Stimulated activated CD4-positive, alpha-beta T cell treated with anti-CD3 and anti-CD28 coated beads, Interleukin-1b, Interleukin-23, amount 100 ng/mL, for 48 hours (primary cell): ENCODE results near the gene CD8B.

Experiments used
- DNase-seq: peaks from one replicate; pipeline ENCODE4 v3.0.0-alpha.2; 2020

Gene CD8B

DNA sequence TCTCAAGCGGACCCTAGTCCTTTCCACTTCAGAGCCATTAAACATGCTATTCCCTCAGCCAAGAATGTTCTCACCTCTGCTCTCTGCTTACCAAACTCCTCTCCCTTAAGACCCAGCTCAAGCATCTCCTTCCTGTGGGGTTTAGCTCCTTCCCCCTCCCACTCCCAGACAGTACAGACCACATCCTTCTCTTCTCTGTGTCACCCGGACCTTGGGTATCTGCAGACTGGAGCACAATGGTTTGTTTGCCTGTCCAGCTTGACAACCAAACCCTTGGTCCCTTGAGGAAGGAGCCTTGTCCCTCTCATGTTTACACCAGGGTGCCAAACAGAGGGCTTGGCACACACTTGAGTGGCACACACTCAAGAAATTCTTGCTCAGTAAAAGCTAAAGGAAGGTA, 66.8 kb downstream of the CD8B start:
- no peak for DNase-seq

DNA sequence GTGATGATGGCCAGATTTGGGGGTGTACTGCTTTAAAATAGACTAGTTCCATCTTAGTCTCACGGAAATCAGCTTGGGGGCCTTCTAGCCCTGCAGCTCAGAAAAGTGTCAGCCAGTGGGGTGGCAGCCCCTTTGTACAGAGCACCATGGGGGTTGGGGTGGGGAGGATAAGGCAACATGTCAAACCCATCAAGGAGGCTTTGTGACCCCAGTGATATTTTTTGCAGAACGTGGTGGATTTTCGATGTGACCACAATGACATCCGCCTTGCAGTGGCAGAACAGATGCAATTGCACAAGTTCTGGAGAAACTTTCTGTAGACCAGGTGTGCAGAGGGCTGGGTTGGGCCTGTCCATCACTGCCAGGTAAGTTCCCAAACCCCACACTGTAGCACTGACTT, 67.9 kb downstream of the CD8B start:
- no peak for DNase-seq

DNA sequence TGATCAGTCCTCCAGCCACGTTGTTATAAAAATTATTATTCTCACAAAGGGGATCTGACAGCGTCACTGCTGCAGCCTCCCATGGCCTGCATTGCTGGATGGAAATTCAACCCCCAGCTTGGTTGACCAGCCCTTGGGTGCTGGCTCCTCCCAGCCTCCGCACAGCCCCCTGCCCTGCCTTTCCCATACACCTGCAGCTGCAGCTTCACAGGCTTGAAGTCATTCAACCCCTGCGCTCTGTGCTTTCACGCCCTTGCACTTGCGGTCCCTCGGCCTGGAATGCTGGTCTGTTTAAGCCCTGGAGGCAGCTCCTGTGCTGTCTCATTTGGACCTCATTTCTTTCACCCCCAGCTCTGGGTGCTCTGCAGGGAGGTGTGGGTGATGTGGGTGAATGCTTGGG, 70.1 kb downstream of the CD8B start:
- no peak for DNase-seq

DNA sequence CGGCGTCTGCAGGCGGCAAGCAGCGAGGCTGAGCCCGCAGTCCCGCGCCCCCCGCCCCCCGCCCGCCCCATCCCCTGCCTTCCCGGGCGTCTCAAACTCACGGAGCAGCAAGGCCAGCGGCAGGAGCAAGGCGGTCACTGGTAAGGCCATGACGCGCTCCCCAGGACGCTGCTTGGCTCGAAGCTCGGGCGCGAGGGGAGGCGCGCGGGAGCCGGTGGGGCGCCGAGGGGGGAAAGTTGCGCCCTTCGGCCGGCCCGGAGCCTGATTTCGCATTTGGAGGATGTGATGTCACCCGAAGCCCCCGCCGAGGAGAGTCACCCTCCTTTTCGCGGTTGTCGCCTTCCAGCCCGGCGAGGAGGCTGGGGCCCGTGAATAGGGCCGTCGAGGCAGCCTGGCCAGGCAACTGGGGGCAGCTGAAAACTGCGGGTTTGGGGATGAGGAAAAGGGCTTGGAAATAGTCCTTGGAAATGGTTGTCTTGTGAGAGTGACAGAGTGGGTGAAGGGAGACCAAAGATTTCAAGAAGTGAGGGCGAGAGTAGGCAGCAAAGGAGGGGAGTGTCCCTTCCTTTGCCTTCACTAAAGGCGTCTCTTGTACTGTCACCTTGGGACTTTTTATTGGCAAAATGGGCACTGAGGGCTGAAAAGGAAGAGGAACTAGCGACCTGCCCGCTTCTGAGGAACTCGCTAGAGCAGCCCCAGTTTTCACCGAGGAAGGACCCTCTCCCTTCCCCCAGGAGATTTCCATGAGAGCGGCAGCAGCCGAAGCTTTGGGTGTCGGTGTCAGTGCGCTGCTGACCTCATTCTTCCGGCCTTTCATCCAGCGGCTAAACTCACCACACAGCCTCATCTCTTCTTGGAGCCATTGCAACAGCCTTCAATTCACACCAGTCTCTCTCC, 70.8 kb downstream of the CD8B start, which contains the start of gene CD8A:
CD8A (minus strand) TSS at position 238 of the 897 bp plus-strand sequence; CDS start at position 150, 88 bp downstream.
- DNase-seq: no peak

DNA sequence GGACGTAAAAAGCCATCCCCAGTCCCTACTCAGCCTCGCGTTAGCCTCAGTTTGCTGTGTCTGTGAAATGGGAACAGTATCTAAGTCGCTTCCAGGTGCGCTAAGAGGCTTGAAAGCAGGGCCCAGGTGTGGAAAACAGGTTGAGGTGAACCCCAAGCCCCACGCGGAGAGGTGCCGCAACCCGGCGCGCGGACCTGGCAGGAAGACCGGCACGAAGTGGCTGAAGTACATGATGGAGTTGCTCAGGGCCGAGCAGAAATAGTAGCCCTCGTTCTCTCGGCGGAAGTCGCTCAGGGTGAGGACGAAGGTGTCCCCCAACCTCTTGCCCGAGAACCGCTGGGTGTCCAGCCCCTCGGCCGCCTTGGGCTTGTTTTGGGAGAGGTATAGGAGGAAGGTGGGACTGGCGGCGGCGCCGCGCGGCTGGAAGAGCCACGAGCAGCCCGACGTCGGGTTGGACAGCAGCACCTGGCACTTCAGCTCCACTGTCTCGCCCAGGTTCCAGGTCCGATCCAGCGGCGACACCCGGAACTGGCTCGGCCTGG, 71.5 kb downstream of the CD8B start:
- no peak for DNase-seq

DNA sequence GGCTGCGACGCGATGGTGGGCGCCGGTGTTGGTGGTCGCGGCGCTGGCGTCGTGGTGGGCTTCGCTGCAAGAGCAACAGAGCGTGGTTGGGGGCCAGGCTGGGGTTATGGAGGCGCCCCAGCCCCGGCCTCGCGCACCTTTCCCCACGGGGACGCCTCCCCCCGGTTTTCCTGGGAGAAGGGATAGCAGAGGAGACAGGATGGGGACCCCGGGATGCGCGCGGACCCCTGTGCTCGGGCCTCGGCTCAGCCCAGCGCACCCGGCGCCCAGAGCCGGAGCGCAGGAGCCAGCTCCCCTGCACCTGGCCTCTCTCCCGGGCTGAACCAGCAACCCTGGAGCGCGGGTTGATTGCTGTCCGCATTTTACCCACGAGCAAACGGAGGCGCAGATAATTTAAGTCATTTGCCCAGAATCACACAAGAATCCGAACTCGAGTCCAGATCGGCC, 72.0 kb downstream of the CD8B start:
- no peak for DNase-seq

DNA sequence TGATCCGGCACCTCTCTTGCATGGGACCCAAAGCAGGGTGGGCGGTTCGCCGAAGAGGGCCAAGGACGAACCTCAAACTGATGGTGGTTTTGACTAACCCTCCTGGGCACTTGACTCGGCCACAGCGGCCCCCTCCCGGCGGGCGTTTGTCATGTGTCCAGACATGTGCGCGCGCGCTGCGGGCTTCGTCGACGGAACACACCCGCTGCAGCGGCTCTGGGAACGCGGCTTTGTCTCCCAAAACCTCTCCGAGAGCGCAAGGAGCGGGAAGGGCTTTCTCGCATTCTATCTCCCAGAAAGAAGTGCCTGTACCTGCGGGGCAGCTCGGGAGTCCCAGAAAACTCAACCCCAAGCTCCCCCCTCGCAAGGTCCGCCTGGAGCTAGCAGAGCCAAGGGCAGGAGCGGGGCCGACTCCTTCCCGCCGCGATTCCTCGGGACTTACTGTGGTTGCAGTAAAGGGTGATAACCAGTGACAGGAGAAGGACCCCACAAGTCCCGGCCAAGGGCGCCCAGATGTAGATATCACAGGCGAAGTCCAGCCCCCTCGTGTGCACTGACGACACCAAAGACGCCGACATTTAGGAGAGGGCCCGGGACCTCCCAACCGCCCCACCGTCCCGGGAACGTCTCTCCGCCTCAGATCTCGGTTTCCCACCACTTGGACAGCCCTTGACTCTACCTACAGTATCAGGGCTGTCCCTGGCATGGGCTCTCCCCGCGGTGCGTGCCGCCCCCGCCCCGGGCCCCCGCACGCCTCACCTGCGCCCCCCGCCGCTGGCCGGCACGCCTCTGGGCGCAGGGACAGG, 72.6 kb downstream of the CD8B start:
- DNase-seq: no peak

DNA sequence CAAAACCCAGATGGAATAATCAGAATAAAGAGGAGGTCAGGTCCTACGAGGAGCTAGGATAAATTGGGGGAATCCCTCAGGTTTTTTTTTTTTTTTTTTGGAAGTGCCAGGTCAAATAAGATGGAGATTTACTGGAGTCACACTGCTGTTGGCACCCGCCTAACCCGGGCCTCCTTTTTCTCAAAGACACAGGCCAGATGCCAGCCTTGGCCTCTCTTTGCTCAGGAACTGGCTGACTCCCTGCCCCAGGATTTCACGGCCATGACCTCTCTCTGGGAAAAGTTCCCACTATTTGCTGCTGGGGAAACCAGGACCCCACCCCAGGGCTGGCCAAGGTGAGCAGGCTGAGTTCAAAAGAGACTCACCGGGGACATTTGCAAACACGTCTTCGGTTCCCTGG, 73.5 kb downstream of the CD8B start:
- no peak for DNase-seq

DNA sequence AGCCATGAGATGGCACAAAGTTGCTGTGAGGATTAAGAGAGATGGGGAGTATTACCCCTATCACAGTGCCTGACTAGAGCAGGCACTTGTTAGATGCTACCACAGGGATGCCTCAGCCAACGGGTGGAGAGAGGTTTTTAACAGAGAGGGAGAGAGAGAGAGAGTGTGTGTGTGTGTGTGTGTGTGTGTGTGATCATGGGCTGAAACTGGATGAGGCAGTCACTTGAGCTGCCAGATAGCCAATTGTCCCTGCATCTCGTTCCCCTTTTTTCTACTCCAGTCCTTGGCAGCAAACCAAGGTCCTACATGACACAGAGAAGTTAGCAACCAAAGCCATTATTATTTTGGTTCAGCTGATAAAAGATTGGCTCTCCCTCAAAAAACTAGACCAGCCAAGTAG, 74.0 kb downstream of the CD8B start:
- no peak for DNase-seq

DNA sequence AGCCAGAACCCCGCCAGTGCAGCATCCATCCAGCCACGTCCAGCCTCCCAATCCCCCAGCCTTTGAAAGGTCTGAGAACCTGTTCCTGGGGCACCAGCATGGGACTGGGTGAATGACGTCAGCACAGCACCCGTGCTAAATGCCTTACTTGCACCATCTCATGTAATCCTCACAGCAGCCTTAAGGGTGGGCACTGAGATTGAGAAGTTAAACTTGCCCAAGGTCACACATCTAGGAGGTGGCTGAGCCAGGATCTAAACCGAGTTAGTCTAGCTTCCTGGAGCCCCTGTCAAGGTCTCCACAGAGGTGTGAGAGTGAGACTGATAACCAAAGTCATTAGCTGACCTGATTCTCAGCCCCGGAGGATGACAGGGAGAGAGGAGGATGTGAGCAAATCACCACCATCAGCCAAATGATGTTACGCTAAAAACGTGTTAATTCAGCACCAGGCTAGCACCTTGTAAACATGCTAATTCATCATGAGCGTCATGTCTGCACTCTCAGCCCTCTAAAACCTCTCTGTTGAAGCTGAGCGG, 75.6 kb downstream of the CD8B start:
- DNase-seq: no peak

DNA sequence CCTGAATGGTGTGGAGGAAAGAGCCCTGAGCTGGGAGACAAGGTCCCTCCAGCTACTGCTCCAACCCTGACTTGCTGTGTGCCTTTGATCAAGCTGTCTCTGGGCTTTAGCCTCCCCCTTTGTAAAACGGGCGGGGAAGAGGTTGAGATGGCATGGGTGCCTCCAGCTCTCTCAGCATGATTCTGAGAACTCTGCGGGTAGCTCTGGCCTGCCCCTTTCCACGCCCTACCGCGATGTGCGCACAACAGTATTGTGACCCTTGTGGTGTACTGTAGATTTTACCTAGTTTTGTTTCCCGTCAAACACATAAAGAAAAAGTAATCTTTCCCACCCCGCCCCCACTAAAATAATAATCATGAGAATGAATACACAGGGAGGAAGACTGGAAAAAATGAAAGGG, 76.2 kb downstream of the CD8B start:
- DNase-seq: no peak

DNA sequence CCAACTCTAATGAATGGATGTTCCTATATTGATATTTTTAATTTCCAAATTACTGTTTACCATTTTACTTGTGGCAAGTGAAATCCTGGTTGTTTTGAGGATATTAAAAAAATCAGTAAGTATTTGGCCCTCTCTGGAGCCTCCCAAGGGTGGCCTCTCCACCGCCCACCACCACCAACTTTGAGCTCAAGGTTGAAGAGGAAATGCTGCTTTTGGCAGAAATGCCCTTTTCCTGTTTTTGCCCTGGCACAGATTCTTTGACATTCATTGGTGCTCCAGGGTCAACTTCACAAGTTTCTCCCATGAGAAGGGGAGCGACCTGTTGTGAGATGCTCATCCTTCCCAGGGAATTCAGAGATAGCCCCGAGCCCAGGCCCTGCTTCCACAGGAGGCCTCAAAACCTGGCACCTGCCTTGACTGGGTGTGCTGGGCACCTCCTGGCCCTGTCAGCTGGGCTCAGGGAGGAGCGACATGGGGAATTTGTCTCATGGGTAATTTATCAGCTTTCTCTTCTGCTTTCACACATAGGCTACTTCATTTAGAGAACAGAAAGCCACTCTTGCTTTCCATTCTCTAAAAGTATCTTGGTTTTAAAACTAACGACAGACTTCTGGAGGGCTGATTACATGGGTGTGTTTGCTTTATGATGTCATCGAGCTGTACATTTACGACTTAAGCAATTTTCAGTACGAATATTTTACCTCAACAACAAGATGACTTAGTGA, 77.9 kb downstream of the CD8B start:
- no peak for DNase-seq

DNA sequence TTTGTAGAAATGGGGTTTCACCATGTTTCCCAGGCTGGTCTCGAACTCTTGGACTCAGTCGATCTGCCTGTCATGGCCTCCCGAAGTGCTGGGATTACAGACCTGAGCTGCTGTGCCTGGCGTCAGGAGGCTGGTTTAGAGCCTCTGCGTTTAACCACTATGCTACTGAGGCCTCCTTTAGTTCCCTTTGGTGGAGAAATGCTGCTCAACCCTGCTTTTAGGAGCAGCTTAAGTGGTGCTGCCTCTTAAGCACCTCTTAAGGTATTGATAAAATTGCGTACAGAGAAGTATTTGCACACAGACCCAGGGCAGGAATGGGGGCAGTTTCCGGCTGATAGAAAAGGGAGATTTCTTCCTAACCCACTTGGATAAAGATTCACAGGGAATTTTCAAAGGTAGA, 78.9 kb downstream of the CD8B start:
- DNase-seq: no peak

DNA sequence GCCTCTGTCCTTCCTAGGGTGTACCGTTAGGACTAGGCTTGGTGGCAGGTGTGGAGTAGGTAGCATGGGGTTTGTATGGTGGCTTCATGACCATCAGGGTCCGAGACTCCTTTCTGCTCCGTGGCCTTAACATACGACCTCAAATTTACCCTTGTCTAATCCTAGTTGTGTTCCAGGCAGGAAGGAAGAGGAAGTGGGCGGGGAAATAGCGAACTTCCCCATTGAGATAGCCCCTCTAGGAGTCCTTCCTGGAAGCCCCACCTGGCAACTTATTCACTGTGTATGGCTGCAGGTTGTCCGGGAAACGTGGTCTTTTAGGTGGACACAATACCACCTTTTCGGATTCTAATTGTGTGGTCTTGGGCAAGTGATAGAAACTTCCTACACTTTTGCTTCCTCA, 80.3 kb downstream of the CD8B start:
- no peak for DNase-seq

DNA sequence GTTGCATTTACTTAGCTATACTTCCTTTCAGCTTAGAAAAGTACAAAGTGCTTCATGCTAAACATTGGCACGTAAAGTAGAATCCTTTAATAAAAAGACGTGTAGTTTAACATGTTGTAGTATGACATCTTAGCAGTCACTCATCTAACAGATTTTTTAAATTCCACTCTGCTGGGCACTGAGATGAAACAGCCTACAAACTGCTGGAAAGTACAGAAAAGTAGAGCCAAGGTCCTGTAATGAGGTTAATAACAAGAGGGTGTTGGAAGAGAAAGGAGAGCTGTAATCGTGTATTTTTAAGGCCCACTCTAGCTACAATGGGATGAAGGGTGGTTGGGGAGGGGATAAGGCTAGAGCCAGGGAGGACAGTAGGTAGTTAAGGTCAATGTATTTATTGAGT, 81.7 kb downstream of the CD8B start:
- DNase-seq: no peak

DNA sequence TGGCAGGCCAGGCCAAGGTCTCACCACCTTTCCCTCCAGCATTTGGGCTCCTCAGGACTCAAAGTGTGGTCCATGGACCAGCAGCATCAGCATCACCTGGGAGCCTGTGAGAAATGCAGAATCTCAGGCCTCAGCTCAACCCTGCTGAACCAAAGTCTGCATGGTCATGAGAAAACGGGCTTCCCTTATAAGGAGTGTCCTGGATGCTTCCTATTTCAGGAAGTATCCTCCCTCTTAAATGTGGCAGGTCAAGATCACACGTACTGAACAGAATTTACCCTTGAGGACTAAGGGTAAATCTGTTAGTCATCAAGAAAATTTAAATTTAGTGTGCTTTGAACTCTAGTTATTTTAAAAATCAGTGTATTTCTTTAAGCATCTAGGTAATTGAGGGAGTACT, 82.7 kb downstream of the CD8B start:
- DNase-seq: no peak

DNA sequence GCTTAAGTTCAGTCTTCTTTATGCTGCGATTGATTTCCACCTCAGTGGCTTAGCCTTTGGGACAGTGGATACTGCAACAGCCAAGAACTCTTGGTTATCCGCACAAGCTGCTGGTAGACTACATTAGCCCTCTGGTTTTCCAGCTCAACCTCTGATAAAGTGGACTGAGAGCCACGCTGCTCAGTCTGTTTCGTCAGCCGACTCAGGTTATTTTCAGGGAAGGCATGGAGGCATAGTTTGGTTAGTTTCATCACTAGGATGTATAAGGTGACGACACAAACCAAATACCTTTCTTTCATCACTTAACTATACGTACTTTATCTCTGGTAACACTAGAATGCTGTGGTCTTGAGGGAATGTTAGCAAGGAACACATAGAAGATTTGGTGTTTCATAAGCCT, 85.2 kb downstream of the CD8B start:
- no peak for DNase-seq

DNA sequence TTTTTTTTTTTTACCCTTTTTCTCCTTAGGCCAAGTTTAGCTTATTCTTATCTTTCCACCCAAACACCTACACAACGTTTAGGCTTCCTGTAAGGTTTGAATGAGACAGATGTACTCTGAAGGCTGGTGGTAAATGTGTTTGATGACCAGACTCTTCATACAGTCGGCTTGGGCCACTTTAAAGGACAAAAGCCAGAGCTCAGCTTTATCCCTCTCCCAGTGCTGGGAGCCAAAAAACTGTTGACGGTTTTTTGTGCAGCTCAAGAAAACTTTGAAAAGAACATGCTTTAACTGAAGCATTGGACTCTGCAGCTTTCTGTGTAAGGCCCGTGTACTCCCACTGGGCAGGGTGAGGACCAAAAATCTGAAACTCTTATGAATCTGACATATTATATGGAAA, 86.3 kb downstream of the CD8B start:
- DNase-seq: no peak

DNA sequence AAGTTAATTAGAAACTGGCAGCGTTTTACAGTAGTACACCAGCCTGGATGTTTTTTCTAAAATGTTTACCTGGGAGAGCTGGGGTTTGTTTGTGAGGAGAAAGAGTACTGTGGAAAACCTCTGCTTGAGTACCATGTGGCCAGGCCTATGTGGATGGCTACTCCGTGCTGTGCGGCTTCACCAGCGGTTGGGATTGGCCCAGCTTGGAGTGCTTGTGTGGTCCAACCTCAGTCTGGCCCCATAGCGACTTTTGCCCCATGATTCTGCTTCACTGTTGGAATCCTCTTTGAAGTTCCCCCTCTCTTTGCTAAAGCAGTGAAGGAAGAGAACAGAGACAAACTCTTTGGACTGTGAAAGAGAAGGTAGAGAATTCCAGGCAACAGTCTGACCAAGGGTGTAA, 86.8 kb downstream of the CD8B start:
- no peak for DNase-seq

DNA sequence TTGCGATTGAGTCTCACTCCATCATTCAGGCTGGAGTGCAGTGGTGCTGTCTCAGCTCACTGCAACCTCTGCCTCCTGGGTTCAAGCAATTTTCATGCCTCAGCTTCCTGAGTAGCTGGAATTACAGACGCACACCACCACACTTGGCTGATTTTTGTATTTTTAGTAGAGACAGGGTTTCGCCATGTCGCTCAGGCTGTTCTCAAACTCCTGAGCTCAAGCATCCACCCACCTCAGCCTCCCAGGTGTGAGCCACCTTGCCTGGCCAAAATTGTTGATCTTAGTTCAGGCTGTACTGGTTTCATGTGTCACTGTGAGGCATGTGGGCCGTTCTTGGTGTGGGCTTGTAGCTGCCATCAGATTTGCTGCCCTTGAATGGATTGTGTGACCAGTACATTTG, 89.1 kb downstream of the CD8B start:
- DNase-seq: no peak

DNA sequence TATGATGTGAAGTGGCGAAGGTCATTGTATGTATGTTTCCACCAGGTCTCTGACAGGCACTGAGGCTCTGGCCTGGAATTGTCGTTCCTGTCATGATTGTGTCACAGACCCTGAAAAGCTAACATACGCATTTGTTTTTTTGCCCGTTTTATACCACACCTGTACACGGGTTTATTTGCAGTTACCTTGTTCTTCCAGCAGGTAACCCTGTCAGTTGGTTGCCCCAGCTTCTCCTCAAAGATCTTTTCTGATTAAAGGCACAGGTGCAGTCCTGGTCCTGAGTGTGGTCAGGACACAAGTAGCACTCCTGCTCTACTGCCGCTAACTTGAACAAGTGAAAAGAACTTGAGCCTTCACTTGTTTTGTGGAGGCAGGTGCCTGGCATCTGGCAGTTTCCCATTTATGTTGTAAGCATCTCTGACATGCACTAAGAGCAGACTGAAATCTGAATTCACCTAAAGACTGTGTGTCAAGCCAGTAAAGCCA, 90.8 kb downstream of the CD8B start:
- no peak for DNase-seq

DNA sequence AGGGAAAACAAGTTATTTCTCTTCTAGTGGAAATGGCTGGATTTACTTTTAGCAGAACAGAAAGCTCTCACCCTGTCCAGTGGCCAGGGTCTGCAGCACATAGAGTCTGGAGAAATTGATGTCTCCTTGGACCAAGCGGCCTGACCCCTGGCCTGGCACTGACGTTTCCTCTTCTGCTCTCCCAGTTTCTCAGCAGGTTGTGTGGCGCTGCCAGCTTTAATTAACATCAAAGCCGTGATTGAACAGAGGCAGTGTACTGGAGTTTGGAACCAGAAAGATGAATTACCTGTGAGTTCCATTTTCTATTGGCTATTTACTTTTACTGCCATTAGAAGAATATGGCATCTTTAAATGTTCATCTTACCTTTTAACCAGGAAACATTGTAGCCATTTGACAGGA, 91.8 kb downstream of the CD8B start:
- no peak for DNase-seq
